Measurements from ENCODE around the gene CLRN2. TPM values are rescaled to one million over a fixed set of nuclear protein-coding genes. Genes with fewer than 3 reads are reported as not detected.

Gene CLRN2
- total RNA-seq, 1 experiment from 2014 or later = not detected

- TF ChIP-seq USF2 (CRISPR knock-in tag; IDR thresholded peaks at IDR 0.05) = no peak
- no peak for TF ChIP-seq NR3C1 (CRISPR knock-in tag; conservative IDR thresholded peaks at IDR 0.05; ENCODE audit: low read depth)
- no peak for TF ChIP-seq ATF6 (CRISPR knock-in tag; IDR thresholded peaks at IDR 0.05)
- no peak for TF ChIP-seq ZNF219 (CRISPR knock-in tag; IDR thresholded peaks at IDR 0.05; ENCODE audit: borderline replicate concordance)
- no peak for TF ChIP-seq TCF7 (CRISPR knock-in tag; IDR thresholded peaks at IDR 0.05; ENCODE audit: low read depth)
Measured at GRCh38 chr4:17550549-17550948, 35.6 kb downstream of the CLRN2 start (continued).

GRCh38 chr4:17552427-17552826 lies 37.5 kb downstream of the CLRN2 start:
- DNase-seq (ENCODE audit: low spot score) (no peak), ATAC-seq (no peak)
- TF ChIP-seq ETV6 (CRISPR knock-in tag; IDR thresholded peaks at IDR 0.05) (no peak), NR2C2 (CRISPR knock-in tag; IDR thresholded peaks at IDR 0.05) (no peak), ZNF121 (CRISPR knock-in tag; IDR thresholded peaks at IDR 0.05) (no peak), ZNF138 (CRISPR knock-in tag; conservative IDR thresholded peaks at IDR 0.05) (no peak), MXD4 (CRISPR knock-in tag; IDR thresholded peaks at IDR 0.05; ENCODE audit: borderline replicate concordance) (no peak), IRF2 (CRISPR knock-in tag; IDR thresholded peaks at IDR 0.05; ENCODE audit: borderline replicate concordance, low read depth) (no peak), ESRRA (CRISPR knock-in tag; IDR thresholded peaks at IDR 0.05; ENCODE audit: borderline replicate concordance) (no peak), ZBTB21 (CRISPR knock-in tag; IDR thresholded peaks at IDR 0.05; ENCODE audit: borderline replicate concordance) (no peak), ZNF232 (CRISPR knock-in tag; IDR thresholded peaks at IDR 0.05) (no peak), NFYB (CRISPR knock-in tag; conservative IDR thresholded peaks at IDR 0.05; ENCODE audit: low read depth) (no peak), GTF2I (CRISPR knock-in tag; conservative IDR thresholded peaks at IDR 0.05) (no peak), MYBL2 (CRISPR knock-in tag; IDR thresholded peaks at IDR 0.05) (no peak)
- no peaks in the 10 kb centered on the region for H3K36me3 Mint-ChIP-seq
- H3K4me1 Mint-ChIP-seq = no peaks in the 10 kb centered on the region
- no peak overlapping the region for H3K27ac Mint-ChIP-seq
- CTCF ChIA-PET = no interaction called here
- peaks cover 4% of the 10 kb centered on the region; the same call in 1 of the 2 replicates for H3K27me3 Mint-ChIP-seq (ENCODE audit: low read depth)
- no peak overlapping the region for H3K4me3 Mint-ChIP-seq
- POLR2A ChIA-PET = no interaction called here
- H3K9me3 Mint-ChIP-seq = no peaks in the 10 kb centered on the region

GRCh38 chr4:17554568-17554967 lies 39.6 kb downstream of the CLRN2 start:
- no peak overlapping the region for H3K27ac Mint-ChIP-seq
- H3K36me3 Mint-ChIP-seq = no peaks in the 10 kb centered on the region
- H3K27me3 Mint-ChIP-seq (ENCODE audit: low read depth) = peaks cover 4% of the 10 kb centered on the region; the same call in 1 of the 2 replicates
- ChIA-PET POLR2A (no interaction called here), CTCF (no interaction called here)
- H3K9me3 Mint-ChIP-seq = no peaks in the 10 kb centered on the region
- no peak for ATAC-seq
- no peaks in the 10 kb centered on the region for H3K4me1 Mint-ChIP-seq
- no peak for DNase-seq (ENCODE audit: low spot score)
- no peak overlapping the region for H3K4me3 Mint-ChIP-seq
- no peak for TF ChIP-seq ZNF423 (CRISPR knock-in tag; IDR thresholded peaks at IDR 0.05)
- no peak for TF ChIP-seq MAX (CRISPR knock-in tag; IDR thresholded peaks at IDR 0.05)
- no peak for TF ChIP-seq ELF4 (CRISPR knock-in tag; IDR thresholded peaks at IDR 0.05; ENCODE audit: low read depth)
- no peak for TF ChIP-seq NR1H2 (CRISPR knock-in tag; IDR thresholded peaks at IDR 0.05)
- TF ChIP-seq ZNF281 (CRISPR knock-in tag; IDR thresholded peaks at IDR 0.05) = no peak
- no peak for TF ChIP-seq ERG (CRISPR knock-in tag; IDR thresholded peaks at IDR 0.05)
- TF ChIP-seq PRDM15 (CRISPR knock-in tag; IDR thresholded peaks at IDR 0.05) = no peak
- TF ChIP-seq ZNF121 (CRISPR knock-in tag; IDR thresholded peaks at IDR 0.05) = no peak
